SU-DHL-6 (cell line): Measurements from ENCODE around the gene INPP5A.

ENCODE experiments used
- H2AFZ ChIP-seq: fragments of 200-600 bp; sonication (generic); 2 replicates; pipeline ENCODE4 v1.6.1; 2014; ENCODE audit warnings: low read depth, mild to moderate bottlenecking, moderate library complexity, mixed read lengths, antibody characterized with exemption, low read length; ENCODE audit not compliant: severe bottlenecking
- H3F3A ChIP-seq: fragments of 200-600 bp; shearing (Covaris generic); 2 replicates; pipeline ENCODE4 v1.6.0; 2016; ENCODE audit warnings: antibody characterized with exemption, mild to moderate bottlenecking; ENCODE audit not compliant: insufficient read depth
- H3K27ac ChIP-seq: fragments of 200-600 bp; sonication (generic); 2 replicates; pipeline ENCODE4 v1.5.1; 2016; ENCODE audit warnings: low read depth, mild to moderate bottlenecking, low read length, moderate library complexity, mixed read lengths
- H3K27me3 ChIP-seq: fragments of 200-600 bp; sonication (generic), shearing (Covaris generic); 2 replicates; pipeline ENCODE4 v1.6.0; 2014; ENCODE audit warnings: mild to moderate bottlenecking, low read length
- H3K36me3 ChIP-seq: fragments of 200-600 bp; sonication (generic); 2 replicates; pipeline ENCODE4 v1.6.1; 2014; ENCODE audit warnings: mild to moderate bottlenecking, low read length, mixed read lengths
- H3K4me2 ChIP-seq: fragments of 300-600, 200-600 bp; shearing (Covaris generic), sonication (generic); 2 replicates; pipeline ENCODE4 v1.6.0; 2014; ENCODE audit warnings: low read length, low read depth, mild to moderate bottlenecking; ENCODE audit not compliant: poor library complexity, severe bottlenecking
- H3K4me3 ChIP-seq: fragments of 200-600 bp; sonication (generic); 2 replicates; pipeline ENCODE4 v1.5.1; 2014; ENCODE audit warnings: antibody characterized with exemption, low read length, mild to moderate bottlenecking, mixed read lengths; ENCODE audit not compliant: insufficient read depth, poor library complexity, severe bottlenecking
- H3K79me2 ChIP-seq: fragments of 200-600 bp; sonication (generic); 2 replicates; pipeline ENCODE4 v1.6.1; 2014; ENCODE audit warnings: mild to moderate bottlenecking, low read length, moderate library complexity; ENCODE audit not compliant: insufficient read depth
- H3K9ac ChIP-seq: fragments of 200-600 bp; sonication (generic); 2 replicates; pipeline ENCODE4 v1.7.0; 2014; ENCODE audit warnings: mild to moderate bottlenecking, low read length
- H3K9me2 ChIP-seq: fragments of 200-600 bp; sonication (generic); replicated peaks from 2 replicates; pipeline ENCODE4 v1.6.1; 2014; ENCODE audit warnings: low read length; ENCODE audit not compliant: insufficient read depth
- H3K9me3 ChIP-seq: fragments of 200-600 bp; sonication (generic); 2 replicates; pipeline ENCODE4 v1.6.1; 2014; ENCODE audit warnings: low read length, mixed read lengths; ENCODE audit not compliant: insufficient read depth
- H4K20me1 ChIP-seq: fragments of 200-600 bp; sonication (generic); 2 replicates; pipeline ENCODE4 v1.6.1; 2014; ENCODE audit warnings: low read depth, mild to moderate bottlenecking, antibody characterized with exemption, low read length, moderate library complexity, mixed read lengths
- CTCF ChIP-seq: fragments of 200-600 bp; sonication (generic); IDR thresholded peaks from one replicate; pipeline ENCODE4 v1.5.1; 2017; ENCODE audit warnings: antibody characterized with exemption, mild to moderate bottlenecking, low read length, moderate library complexity; ENCODE audit not compliant: insufficient read depth, poor library complexity, severe bottlenecking
- EZH2phosphoT487 ChIP-seq: fragments of 200-600 bp; sonication (generic), shearing (Covaris generic); conservative IDR thresholded peaks from 2 replicates; pipeline ENCODE4 v1.6.1; 2018; ENCODE audit warnings: mild to moderate bottlenecking, antibody characterized with exemption, low read length, moderate library complexity, mixed read lengths

INPP5A gene

GRCh38 chr10:132662186-132662920, 124.8 kb downstream of the INPP5A start:
- no peaks in the 10 kb centered on the region for H4K20me1 ChIP-seq
- H3K4me2 ChIP-seq, result no peak overlapping the region
- no peak overlapping the region for H3K9ac ChIP-seq
- no peaks in the 10 kb centered on the region for H3K9me2 ChIP-seq
- H3K27ac ChIP-seq, result no peak overlapping the region
- TF ChIP-seq CTCF (no peak), EZH2phosphoT487 (no peak)
- H3K9me3 ChIP-seq, result no peaks in the 10 kb centered on the region
- no peak overlapping the region for H2AFZ ChIP-seq
- no peaks in the 10 kb centered on the region for H3K27me3 ChIP-seq
- no peaks in the 10 kb centered on the region for H3F3A ChIP-seq
- no peak overlapping the region for H3K4me3 ChIP-seq
- no peaks in the 10 kb centered on the region for H3K36me3 ChIP-seq
- H3K79me2 ChIP-seq, result no peaks in the 10 kb centered on the region

- Histone ChIP-seq H3K9me3 (no peaks in the 10 kb centered on the region), H3K27ac (no peak overlapping the region), H2AFZ (no peak overlapping the region), H3K4me2 (no peak overlapping the region), H3K27me3 (no peaks in the 10 kb centered on the region), H3K9me2 (no peaks in the 10 kb centered on the region), H3K79me2 (no peaks in the 10 kb centered on the region), H3K9ac (no peak overlapping the region), H4K20me1 (no peaks in the 10 kb centered on the region), H3F3A (no peaks in the 10 kb centered on the region), H3K4me3 (no peak overlapping the region), H3K36me3 (no peaks in the 10 kb centered on the region)
- TF ChIP-seq CTCF, result no peak
Observed at GRCh38 chr10:132663666-132664365, 126.2 kb downstream of the INPP5A start.

GRCh38 chr10:132664407-132664806, 126.8 kb downstream of the INPP5A start:
- Histone ChIP-seq H3K9me3 (no peaks in the 10 kb centered on the region), H2AFZ (no peak overlapping the region), H3F3A (no peaks in the 10 kb centered on the region), H3K9ac (no peak overlapping the region), H3K27ac (no peak overlapping the region), H3K9me2 (no peaks in the 10 kb centered on the region), H3K4me3 (no peak overlapping the region), H3K79me2 (no peaks in the 10 kb centered on the region), H4K20me1 (no peaks in the 10 kb centered on the region), H3K27me3 (no peaks in the 10 kb centered on the region), H3K4me2 (no peak overlapping the region), H3K36me3 (no peaks in the 10 kb centered on the region)
- TF ChIP-seq CTCF, result no peak
- TF ChIP-seq EZH2phosphoT487, result no peak
